HCT116 (cell line): ENCODE results near the gene RPL38. TPM values are rescaled to one million over a fixed set of nuclear protein-coding genes. Genes with fewer than 3 reads are reported as not detected.

Source experiments
- ATAC-seq: fragments of 200-7000 bp; cut with Tn5 transposase; 2 replicates; pipeline ENCODE4 v1.9.1; 2020; ENCODE audit warnings: mild to moderate bottlenecking, moderate library complexity
- BruUV-seq: library from RNA; stranded (reverse); fragments of 400-500 nt; replicated peaks from 2 replicates; lab custom pipeline; 2021; lab: Mats Ljungman, UMichigan
- CTCF ChIA-PET: fragments of 300-600 bp; sonication (Branson Sonifier 250); formaldehyde crosslinking; loops from one replicate; lab custom pipeline; 2021; ENCODE audit warnings: antibody characterized with exemption; lab: Charles Lee
- POLR2A ChIA-PET: fragments of 300-600, 350-600 bp; sonication (Branson Sonifier 250); formaldehyde crosslinking; loops from one replicate; lab custom pipeline; 2021; ENCODE audit warnings: antibody characterized with exemption; lab: Charles Lee
- RAD21 ChIA-PET, 2 experiments: fragments of 300-600 bp; sonication (Branson Sonifier 250); formaldehyde crosslinking; loops; one replicate each; lab custom pipeline; 2023; ENCODE audit warnings: low total read pairs in 2 of 2; ENCODE audit not compliant: uncharacterized antibody in 2 of 2, unreplicated experiment in 2 of 2, low non-redundant PET in 1 of 2; lab: Charles Lee
- DNase-seq: peaks from one replicate; pipeline ENCODE4 v3.0.0-alpha.2; 2010; ENCODE audit warnings: low read depth, low spot score
- H2AFZ ChIP-seq: fragments of 200-600 bp; shearing (Covaris generic), sonication (generic); 2 replicates; pipeline ENCODE4 v1.6.1; 2017; ENCODE audit warnings: low read depth, mixed run types, mixed read lengths, antibody characterized with exemption, low read length; ENCODE audit not compliant: poor library complexity, severe bottlenecking
- H3K27ac ChIP-seq: 2 replicates; pipeline ENCODE4 v1.5.1; 2012; ENCODE audit warnings: low read depth, low read length
- H3K27me3 ChIP-seq: fragments of 200-600 bp; sonication (generic); 2 replicates; pipeline ENCODE4 v1.6.1; 2016; ENCODE audit warnings: mixed run types, low read length, mixed read lengths; ENCODE audit not compliant: insufficient read depth
- H3K36me3 ChIP-seq, 2 experiments: fragments of 200-500 bp in 1 of 2; fragments of 200-600 bp in 1 of 2; sonication (Bioruptor generic) in 1 of 2; sonication (generic) in 1 of 2; 2 replicates each; pipeline versions ENCODE4 v1.5.1 to v1.6.1; 2014 to 2016; ENCODE audit warnings: low read length in 2 of 2, inconsistent platforms in 1 of 2, mixed read lengths in 1 of 2, mixed run types in 1 of 2; ENCODE audit not compliant: insufficient read depth in 2 of 2, control insufficient read depth in 1 of 2
- H3K4me1 ChIP-seq, 2 experiments: fragments of 200-600 bp in 1 of 2; sonication (generic) in 1 of 2; 2 replicates each; pipeline versions ENCODE4 v1.5.1 to v1.6.1; 2012 to 2017; ENCODE audit warnings: low read length in 2 of 2, inconsistent platforms in 1 of 2, mild to moderate bottlenecking in 1 of 2, mixed read lengths in 1 of 2, mixed run types in 1 of 2, moderate library complexity in 1 of 2; ENCODE audit not compliant: insufficient read depth in 2 of 2, control insufficient read depth in 1 of 2
- H3K4me2 ChIP-seq: fragments of 200-600 bp; sonication (generic); 2 replicates; pipeline ENCODE4 v1.6.1; 2017; ENCODE audit warnings: mixed run types, low read length, mixed read lengths
- H3K4me3 ChIP-seq, 2 experiments: fragments of 200-600 bp in 1 of 2; sonication (generic) in 1 of 2; replicated peaks in 1 of 2; 2 replicates each; pipeline ENCODE4 v1.5.1; 2011 to 2016; ENCODE audit warnings: low read length in 2 of 2, control low read depth in 1 of 2, low read depth in 1 of 2, mild to moderate bottlenecking in 1 of 2, mixed read lengths in 1 of 2, mixed run types in 1 of 2
- H3K79me2 ChIP-seq: fragments of 200-600 bp; sonication (generic); 2 replicates; pipeline ENCODE4 v1.6.1; 2017; ENCODE audit warnings: mild to moderate bottlenecking, mixed run types, low read length, moderate library complexity, mixed read lengths; ENCODE audit not compliant: insufficient read depth
- H3K9ac ChIP-seq: fragments of 200-600 bp; sonication (generic); 2 replicates; pipeline ENCODE4 v1.6.1; 2016; ENCODE audit warnings: low read length, mixed read lengths
- H3K9me2 ChIP-seq: fragments of 200-600 bp; sonication (generic), shearing (Covaris generic); 2 replicates; pipeline ENCODE4 v1.6.1; 2017; ENCODE audit warnings: mixed run types, mild to moderate bottlenecking, moderate library complexity; ENCODE audit not compliant: insufficient read depth
- H3K9me3 ChIP-seq, 2 experiments: fragments of 200-500 bp in 1 of 2; fragments of 200-600 bp in 1 of 2; sonication (Bioruptor generic) in 1 of 2; sonication (generic) in 1 of 2; 2 replicates each; pipeline ENCODE4 v1.6.1; 2014 to 2017; ENCODE audit warnings: low read length in 2 of 2, mixed read lengths in 2 of 2, inconsistent platforms in 1 of 2, low read depth in 1 of 2, mild to moderate bottlenecking in 1 of 2, mixed run types in 1 of 2, moderate library complexity in 1 of 2; ENCODE audit not compliant: control insufficient read depth in 1 of 2, insufficient read depth in 1 of 2
- H4K20me1 ChIP-seq: fragments of 200-600 bp; sonication (generic), shearing (Covaris generic); 2 replicates; pipeline ENCODE4 v1.6.1; 2017; ENCODE audit warnings: mixed run types, mild to moderate bottlenecking, moderate library complexity; ENCODE audit not compliant: insufficient read depth
- ELF1 ChIP-seq: IDR thresholded peaks from 2 replicates; pipeline ENCODE4 v1.6.1; 2012; ENCODE audit warnings: low read depth, borderline replicate concordance
- EZH2 ChIP-seq: fragments of 200-600 bp; sonication (generic); IDR thresholded peaks from 2 replicates; pipeline ENCODE4 v1.6.1; 2017; ENCODE audit warnings: antibody characterized with exemption, mixed run types
- FOSL1 ChIP-seq: IDR thresholded peaks from 2 replicates; pipeline ENCODE4 v1.6.1; 2012; ENCODE audit warnings: low read depth
- POLR2A ChIP-seq: IDR thresholded peaks from 2 replicates; pipeline ENCODE4 v1.7.0; 2011; ENCODE audit warnings: borderline replicate concordance; ENCODE audit not compliant: insufficient read depth, insufficient read length; ENCODE audit errors: extremely low read depth
- SP1 ChIP-seq: IDR thresholded peaks from 2 replicates; pipeline ENCODE4 v1.6.1; 2012; ENCODE audit warnings: low read depth
- TCF7L2 ChIP-seq: IDR thresholded peaks from 2 replicates; pipeline ENCODE4 v1.7.0; 2011; ENCODE audit warnings: borderline replicate concordance, inconsistent platforms; ENCODE audit not compliant: insufficient read depth, insufficient read length; ENCODE audit errors: extremely low read depth
- ZFX ChIP-seq: fragments of 450-650 bp; IDR thresholded peaks from 2 replicates; pipeline ENCODE4 v1.6.1; 2017
- intact Hi-C: fragments of 100-400 bp; cut with micrococcal nuclease; formaldehyde crosslinking; loops from 2 replicates; pipeline ENCODE4 v1.10.0; 2022
- total RNA-seq: library from RNA; stranded (reverse); gene quantifications from one replicate; pipeline ENCODE4 v1.2.1, GENCODE V29; 2021; ENCODE audit not compliant: unreplicated experiment
- TF ChIP-seq, protein P1 (sequence below), 3 experiments: fragments of 200-600 bp in 1 of 3; sonication (generic) in 1 of 3; IDR thresholded peaks in 2 of 3; conservative IDR thresholded peaks in 1 of 3; 2 replicates each; pipeline ENCODE4 v1.5.1; 2012 to 2017; ENCODE audit warnings: low read depth in 2 of 3, low read length in 2 of 3, antibody characterized with exemption in 1 of 3, borderline replicate concordance in 1 of 3, control low read depth in 1 of 3, mild to moderate bottlenecking in 1 of 3, mixed read lengths in 1 of 3, mixed run types in 1 of 3, moderate library complexity in 1 of 3; ENCODE audit not compliant: insufficient read depth in 1 of 3
- TF ChIP-seq, protein P2 (sequence below): IDR thresholded peaks from 2 replicates; pipeline ENCODE4 v1.6.1; 2012
- TF ChIP-seq, protein P3 (sequence below): IDR thresholded peaks from 2 replicates; pipeline ENCODE4 v1.6.1; 2012

RPL38 gene
- total RNA-seq, 1 experiment from 2014 or later, result 1,628 TPM

DNA sequence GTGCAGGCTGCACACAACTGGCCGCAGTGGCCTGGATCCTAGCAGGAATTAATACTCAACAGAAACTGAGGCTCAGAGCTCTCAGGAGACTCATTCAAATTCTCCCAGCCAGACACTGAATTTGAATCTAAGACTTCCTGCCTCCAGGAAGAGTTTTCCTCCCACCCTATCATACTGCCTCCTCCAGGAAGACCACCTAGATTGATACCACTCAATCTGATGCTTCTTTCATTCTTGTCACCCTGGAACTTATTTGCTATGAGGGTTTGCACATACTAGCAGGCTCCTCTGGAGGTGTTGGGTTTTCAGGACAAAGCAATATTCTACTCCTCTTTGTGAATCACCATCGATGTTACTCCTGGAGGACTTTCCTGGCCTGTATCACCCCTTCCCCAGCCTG lies 5.7 kb upstream of the RPL38 start:
- H2AFZ ChIP-seq, result no peak overlapping the region
- ATAC-seq, result no peak
- no peaks in the 10 kb centered on the region for H3K36me3 ChIP-seq
- RAD21 ChIA-PET, result no interaction called here
- H3K9me3 ChIP-seq, result no peaks in the 10 kb centered on the region
- CTCF ChIA-PET, result no interaction called here
- H3K27me3 ChIP-seq, result peaks cover 37% of the 10 kb centered on the region; the same call in 1 of the 2 replicates
- POLR2A ChIA-PET, result no interaction called here
- H3K4me2 ChIP-seq, result no peak overlapping the region
- no peaks in the 10 kb centered on the region for H3K79me2 ChIP-seq
- intact Hi-C loops, result loop anchor here (5.0 kb wide), 1 partner anchor 106 kb away; no protein-coding TSS in a partner anchor
- H3K9me2 ChIP-seq, result no peaks in the 10 kb centered on the region
- no peaks in the 10 kb centered on the region for H4K20me1 ChIP-seq
- no peak overlapping the region for H3K9ac ChIP-seq
- DNase-seq, result no peak
- H3K4me1 ChIP-seq, result peaks cover 0 to 10% of the 10 kb centered on the region in 2 experiments; a peak in 2 of 4 replicates
- BruUV-seq, result no TSS peak
- no peak overlapping the region for H3K27ac ChIP-seq
- TF ChIP-seq, protein P1, sequence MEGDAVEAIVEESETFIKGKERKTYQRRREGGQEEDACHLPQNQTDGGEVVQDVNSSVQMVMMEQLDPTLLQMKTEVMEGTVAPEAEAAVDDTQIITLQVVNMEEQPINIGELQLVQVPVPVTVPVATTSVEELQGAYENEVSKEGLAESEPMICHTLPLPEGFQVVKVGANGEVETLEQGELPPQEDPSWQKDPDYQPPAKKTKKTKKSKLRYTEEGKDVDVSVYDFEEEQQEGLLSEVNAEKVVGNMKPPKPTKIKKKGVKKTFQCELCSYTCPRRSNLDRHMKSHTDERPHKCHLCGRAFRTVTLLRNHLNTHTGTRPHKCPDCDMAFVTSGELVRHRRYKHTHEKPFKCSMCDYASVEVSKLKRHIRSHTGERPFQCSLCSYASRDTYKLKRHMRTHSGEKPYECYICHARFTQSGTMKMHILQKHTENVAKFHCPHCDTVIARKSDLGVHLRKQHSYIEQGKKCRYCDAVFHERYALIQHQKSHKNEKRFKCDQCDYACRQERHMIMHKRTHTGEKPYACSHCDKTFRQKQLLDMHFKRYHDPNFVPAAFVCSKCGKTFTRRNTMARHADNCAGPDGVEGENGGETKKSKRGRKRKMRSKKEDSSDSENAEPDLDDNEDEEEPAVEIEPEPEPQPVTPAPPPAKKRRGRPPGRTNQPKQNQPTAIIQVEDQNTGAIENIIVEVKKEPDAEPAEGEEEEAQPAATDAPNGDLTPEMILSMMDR (IDR thresholded peaks at IDR 0.05 in 2 of 3, conservative IDR thresholded peaks at IDR 0.05 in 1 of 3; ENCODE audit: borderline replicate concordance in 1 of 3, insufficient read depth in 1 of 3, low read depth in 2 of 3, low read length in 2 of 3), result no peak
- no peak for TF ChIP-seq TCF7L2
- TF ChIP-seq POLR2A, result no peak
- TF ChIP-seq FOSL1, result no peak
- no peak for TF ChIP-seq SP1
- TF ChIP-seq, protein P2, sequence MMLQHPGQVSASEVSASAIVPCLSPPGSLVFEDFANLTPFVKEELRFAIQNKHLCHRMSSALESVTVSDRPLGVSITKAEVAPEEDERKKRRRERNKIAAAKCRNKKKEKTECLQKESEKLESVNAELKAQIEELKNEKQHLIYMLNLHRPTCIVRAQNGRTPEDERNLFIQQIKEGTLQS, result no peak
- TF ChIP-seq ELF1, result no peak
- TF ChIP-seq ZFX, result no peak
- TF ChIP-seq, protein P3, sequence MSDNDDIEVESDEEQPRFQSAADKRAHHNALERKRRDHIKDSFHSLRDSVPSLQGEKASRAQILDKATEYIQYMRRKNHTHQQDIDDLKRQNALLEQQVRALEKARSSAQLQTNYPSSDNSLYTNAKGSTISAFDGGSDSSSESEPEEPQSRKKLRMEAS, result no peak
- TF ChIP-seq EZH2, result no peak
- no peak overlapping the region for H3K4me3 ChIP-seq
